Activated CD4-positive, alpha-beta T cell treated with anti-CD3 and anti-CD28 coated beads for 24 hours (primary cell): ENCODE data around the gene GRM4.
A peak's percentile ranks its signal among the peaks of the same experiment; 100 is the strongest.

ENCODE experiments used
- DNase-seq, 2 donors: peaks; one replicate each; pipeline ENCODE4 v3.0.0-alpha.2; 2020; ENCODE audit warnings: low read depth in 2 of 2

Gene GRM4

DNA sequence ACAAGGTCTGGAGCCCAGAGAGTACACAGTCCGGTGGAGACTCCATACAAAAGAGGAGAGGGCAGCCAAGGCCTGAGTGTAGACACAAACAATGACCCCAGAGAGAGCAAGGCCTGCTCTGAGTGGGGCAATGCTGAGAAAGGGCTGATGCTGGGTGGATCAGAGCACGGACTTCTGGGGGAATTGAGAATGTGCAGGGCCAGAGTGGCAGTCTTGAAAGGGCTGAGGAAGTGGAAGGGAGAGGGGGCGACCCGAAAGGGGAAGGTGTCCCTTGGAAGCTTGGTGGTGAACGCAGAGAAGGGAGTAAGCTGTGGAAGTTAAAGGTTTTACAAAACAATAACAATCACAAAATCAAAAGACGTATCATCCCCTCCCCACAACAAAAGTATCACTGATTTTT lies 12.0 kb upstream of the GRM4 start:
- DNase-seq = no peak

GRCh38 chr6:34157236-34157830 lies 11.4 kb upstream of the GRM4 start:
- no peak for DNase-seq

- DNase-seq = no peak
Observed at GRCh38 chr6:34155471-34156300, 9.8 kb upstream of the GRM4 start.

GRCh38 chr6:34154668-34155447 lies 9.0 kb upstream of the GRM4 start:
- peak; percentile 54 to 65 for DNase-seq

GRCh38 chr6:34152806-34153520 lies 7.1 kb upstream of the GRM4 start:
- DNase-seq = no peak

GRCh38 chr6:34152042-34152524 lies 6.2 kb upstream of the GRM4 start:
- no peak for DNase-seq

DNA sequence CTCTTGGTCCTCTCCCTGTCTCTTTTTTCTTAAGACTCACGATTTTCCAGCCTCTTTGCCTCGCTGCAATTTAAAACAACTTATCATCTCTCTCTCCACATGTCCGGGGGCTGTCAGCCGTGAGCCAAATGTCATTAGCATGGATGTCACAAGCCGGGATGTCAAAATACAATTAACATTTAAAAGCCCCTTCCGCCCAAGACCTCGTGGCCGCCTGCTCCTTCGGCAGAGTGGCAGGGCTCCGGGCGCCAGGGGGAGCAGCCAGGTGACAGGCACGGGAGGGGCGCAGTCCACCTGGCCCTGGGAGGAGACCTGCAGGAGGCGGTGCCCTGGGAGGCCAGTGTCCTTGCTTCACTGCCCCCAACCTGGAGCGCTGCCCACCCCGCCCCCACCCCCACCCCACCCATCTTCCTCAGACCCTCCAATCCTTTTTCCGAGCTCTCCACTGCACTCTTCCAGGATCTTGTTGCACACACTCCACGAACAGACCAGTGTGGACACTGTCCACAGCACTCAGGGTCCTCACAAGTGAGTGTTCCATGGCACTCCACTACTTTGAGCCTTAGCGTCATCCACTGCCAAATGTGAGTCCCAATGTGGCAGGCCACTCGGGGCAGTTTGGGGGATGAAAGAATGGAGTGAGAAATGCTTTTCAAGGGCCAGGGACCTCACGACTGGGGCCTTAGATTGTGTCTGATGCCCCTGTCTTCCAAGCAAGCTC lies 5.6 kb upstream of the GRM4 start:
- no peak for DNase-seq

- no peak for DNase-seq
Observed at GRCh38 chr6:34150766-34151165, 4.9 kb upstream of the GRM4 start.

DNA sequence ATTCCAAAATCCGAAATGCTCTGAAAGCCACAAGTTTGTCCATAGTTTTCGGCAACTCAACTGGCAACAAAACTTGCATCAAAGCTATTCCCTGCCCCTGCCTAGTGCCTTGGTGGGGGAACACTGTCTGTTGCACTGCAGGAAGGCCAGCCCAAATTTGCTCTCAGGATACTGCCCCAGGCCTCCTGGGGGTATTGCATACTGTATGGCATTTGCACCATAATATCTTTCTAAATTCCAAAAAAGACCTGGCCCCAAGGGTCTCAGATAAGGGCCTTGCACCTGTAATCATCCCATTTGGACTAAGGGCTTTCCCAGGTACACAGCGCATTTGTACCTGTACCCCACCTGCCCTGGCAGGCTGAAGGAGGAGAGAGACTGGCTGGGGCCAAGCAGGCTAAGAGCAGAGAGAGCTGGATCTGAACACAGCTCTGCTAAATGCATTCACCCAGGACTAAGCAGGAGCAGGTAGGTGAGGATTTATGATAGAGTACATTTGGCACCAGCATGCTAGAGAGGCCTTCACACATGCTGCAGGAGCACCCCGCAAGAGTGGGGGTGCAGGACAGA lies 4.0 kb upstream of the GRM4 start:
- no peak for DNase-seq

DNA sequence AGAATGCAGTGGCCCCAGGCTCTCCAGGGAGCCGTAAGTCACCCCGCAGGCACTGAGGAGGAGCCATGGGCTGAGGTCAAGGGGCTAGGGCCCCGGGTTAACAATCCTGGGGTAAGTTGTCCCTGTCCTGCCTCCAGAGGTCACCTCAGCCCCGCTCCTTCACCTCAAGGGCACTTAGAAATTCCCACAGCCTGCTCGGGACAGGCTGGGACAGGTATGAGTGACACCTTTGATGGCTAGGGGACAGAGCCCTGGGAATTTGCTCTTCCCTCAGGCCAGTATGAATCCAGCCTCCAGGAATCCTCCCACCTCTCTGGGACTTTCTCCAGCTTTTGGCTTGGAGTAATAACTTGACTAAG lies 3.5 kb upstream of the GRM4 start:
- no peak for DNase-seq

DNA sequence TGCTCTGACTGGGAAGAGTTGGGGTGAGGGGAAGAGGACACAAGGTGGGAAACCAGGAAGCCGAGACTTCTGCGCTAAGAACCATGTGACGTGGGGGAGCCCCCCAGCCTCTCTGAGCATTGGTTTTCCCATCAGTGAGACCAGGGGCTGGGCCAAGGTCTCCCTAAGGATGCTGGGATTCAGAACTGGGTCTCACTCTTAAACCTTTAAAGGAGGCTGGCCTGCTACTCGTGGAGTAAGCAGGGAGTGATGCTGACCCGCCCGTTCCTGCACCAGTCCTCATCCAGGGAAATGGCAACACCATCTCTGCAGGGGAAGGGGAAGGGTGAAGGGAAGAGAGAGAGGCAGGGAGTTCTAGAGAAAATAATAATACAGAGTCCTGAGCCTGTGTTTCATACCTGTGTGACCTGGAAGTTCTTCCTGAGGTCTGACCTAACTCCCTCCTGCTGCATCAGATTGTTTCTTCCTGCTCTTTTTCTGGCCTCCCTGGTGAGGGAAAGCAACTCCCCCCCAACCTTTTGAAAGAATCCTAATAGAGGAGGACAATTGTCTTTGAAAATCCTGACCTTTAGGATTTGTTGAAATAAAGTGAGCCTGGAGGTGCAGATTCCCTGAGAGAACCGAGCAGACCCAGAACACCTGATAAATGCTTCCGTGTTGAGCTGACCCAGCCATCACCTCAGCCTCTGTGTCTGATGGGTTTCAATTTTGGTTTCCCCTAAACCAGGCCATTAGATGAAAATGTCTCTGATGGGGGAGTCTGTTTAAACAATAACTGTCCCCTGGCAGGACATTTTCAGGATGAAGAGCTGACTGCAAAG lies 3.0 kb upstream of the GRM4 start:
- no peak for DNase-seq

GRCh38 chr6:34147906-34148630 lies 2.2 kb upstream of the GRM4 start:
- DNase-seq = no peak

DNA sequence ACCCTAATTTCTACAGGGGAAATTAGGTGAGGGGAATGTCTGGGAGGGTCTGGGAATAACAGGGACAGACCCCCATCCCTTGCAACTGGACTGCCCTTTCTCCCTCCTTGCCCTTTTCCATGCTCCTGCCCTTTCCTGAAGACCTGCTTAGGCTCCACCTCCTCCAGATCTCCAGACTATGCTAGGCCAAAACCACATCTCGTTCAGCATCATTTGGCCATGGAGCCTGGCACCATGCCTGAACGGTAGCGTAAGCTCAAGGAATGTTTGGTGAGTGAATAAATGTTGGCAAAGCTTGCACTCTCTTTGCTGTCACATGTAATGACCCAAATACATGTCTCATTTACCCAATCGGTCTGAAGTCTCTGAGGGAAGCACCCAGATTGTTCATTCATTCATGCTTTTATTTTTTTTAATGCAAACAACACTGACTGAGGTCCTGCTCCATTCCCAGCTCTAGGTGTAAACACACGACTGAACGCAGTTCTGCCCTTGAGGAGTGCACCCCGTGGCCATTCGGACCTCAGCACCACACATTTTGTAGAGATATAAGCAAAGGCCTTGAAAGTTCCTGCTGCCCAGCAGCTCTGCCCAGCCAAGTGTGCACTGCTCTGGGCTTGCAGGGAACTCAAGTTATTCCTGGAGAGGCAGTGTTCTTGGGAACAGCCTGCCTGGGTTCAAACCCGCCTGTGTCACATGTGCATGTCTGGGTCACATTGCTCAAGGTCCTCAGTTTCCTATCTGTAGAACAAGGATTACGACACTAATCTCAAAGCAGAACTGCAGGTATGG lies 1.1 kb upstream of the GRM4 start:
- DNase-seq = no peak

DNA sequence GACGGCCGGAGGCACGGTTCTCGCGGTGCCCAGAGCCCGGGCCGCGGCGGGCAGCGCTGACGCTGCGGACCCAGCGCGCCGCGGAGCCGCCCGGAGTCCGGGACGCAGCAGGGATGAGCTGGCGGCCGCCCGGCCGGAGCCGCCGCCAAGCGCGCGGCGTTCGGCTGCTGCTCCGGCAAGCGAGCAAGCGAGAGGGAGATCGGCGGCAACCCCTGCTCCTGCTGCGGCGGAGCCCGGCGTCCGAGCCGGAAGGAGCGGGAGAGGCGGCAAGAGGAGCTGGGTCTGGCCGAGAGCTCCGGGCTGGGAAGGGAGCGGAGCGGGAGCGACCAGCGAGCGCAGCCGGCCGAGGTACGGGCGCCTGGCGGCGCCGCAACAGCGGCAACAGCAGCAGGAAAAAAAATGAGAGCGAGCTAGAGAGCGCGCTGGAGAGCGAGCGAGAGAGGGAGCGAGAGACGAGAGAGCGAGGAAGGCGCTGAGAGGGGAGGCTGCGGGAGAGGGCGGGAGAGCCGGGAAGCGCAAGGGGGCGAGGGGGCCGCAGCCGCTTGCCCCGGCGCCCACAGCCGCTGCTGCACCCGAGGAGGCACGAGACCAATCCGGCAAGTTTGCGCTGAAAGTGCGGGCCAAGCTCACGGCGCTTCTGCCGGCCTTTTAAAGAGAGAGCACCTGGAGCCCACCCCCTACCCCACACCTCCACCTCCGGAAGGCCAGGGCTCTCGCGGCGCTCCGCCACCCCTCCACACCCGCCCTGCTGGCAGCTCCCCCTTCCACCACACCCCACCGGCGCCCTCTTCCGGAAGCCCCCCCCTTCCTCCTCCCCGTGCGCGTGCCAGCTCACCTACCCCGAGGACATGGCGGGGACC lies 496 bp downstream of the GRM4 start:
- no peak for DNase-seq

- no peak for DNase-seq
Observed at GRCh38 chr6:34144581-34145160, 1.2 kb downstream of the GRM4 start.

GRCh38 chr6:34143884-34144580 lies 1.9 kb downstream of the GRM4 start:
- DNase-seq = peak in 1 of 2 donors; percentile 41
